CD4-positive, alpha-beta T cell treated with Interleukin-6 for 4 hours (primary cell): ENCODE results near the gene EEF1E1.

Source experiments
- DNase-seq: peaks from one replicate; pipeline ENCODE4 v3.0.0-alpha.2; 2020; ENCODE audit warnings: mixed read lengths

Gene EEF1E1

DNA sequence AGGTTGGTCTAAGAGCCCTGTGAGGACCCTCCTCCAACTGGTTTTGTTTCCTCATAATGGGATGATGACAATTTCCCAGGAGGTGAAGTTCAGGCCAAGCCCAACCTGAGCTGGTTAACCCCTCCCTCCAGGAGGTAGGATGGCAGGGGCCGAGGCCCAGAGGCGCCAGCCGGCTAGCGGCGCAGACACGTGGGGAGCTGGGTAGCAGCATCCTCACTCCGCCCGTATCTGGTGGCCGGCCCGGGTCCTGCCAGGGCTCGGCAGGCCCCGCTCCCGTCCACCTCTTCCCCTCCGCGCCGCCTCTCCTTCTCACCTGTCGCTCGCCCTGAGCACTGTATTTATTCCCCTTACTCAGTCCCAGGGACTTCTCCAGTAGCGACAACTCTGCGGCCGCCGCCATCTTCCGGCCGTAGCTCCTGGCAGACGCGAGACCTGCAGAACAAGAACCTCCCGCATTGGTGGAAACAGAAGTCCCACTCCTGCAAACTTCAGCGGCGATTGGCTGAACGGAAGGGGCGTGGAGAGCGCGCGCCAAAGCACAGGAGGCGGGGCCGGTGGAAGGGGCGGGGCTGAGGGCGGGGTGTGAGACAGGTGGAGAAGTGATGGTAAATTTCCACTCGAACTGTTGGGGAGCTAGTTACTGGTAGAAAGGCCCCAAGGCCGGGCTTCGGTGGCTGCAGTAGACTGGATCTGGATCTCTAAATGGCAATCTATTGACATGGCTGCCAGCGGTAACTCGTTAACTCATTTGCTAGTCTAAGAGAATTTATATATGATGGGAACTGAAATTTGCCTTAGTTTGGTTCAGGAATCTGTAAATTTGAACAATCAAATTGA lies at the start of gene EEF1E1:
EEF1E1 (minus strand) TSS at position 427 of the 837 bp plus-strand sequence; CDS start at position 400, 27 bp downstream.
- peak; percentile 97 for DNase-seq

DNA sequence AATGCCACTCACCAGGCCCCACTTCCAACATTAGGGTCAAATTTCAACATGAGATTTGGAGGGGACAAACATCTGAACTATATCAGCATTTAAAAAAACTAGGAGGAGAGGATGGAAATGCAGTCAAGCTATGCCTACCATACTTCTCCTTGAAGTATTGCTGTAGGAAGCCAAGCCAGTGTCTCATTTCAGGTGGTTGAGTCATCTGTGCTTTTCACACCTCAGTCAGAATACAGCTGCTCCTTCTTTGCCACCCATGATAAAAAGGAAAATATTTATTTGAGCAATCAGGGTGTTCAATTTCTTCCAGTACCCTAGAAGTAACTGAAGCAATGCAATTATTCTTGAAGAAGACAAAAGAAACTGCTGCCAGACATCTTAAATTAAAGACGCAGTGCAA lies 47.0 kb upstream of the EEF1E1 start:
- no peak for DNase-seq

DNA sequence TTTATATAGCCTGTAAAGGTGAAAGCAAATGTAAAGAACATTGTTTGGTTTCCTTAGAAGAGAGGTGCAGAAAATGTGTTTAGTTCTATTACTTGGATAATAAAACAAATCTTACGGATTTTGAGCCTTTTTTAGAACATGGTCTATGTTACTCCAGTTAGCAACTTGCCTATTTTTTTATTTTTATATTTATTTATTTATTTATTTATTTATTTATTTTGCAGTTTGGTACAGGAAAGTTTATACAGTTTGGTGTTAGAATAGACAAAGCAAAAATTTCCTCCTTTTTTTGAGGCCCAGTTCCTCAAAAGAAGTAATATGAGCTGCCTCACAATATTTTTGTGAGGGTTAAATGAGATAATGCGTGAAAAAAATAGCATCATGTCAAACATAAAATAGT lies 41.6 kb upstream of the EEF1E1 start:
- DNase-seq, result no peak

DNA sequence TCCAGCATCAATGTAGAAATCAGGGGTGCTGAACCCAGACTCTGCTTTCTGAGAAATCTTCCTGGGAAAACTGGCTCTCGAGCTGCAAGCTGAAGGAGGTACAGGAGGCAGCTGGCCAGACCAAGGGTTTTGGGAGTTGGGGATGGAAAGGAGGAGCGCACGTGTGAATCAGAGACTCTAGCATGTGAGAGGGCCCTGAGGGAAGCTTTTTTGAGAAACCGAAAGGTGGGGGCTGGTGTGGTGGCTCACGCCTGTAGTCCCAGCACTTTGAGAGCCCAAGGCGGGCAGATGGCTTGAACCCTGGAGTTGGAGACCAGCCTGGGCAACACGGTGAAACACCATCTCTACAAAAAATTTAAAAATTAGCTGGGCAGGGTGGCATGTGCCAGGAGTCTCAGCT lies 37.1 kb upstream of the EEF1E1 start:
- DNase-seq, result no peak

DNA sequence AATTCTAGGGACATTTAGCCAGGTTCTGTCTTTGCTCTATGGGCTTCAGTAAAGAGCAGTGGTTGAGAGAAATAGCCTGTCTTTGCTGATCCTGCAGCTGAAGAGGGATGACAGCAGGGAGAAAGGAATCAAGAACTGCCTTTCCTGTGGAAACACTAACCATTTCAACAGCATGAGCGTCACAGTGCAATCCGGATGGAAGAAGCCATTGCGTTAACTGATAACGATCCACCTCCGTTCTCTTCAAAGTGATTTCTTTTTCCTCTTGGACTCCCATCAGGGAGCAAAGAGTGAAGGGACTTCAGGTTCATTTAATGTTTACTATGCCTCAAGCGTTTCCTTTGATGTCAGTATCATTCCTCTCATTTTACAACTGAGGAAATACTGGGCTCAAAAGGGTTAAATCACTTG lies 35.2 kb upstream of the EEF1E1 start:
- no peak for DNase-seq

DNA sequence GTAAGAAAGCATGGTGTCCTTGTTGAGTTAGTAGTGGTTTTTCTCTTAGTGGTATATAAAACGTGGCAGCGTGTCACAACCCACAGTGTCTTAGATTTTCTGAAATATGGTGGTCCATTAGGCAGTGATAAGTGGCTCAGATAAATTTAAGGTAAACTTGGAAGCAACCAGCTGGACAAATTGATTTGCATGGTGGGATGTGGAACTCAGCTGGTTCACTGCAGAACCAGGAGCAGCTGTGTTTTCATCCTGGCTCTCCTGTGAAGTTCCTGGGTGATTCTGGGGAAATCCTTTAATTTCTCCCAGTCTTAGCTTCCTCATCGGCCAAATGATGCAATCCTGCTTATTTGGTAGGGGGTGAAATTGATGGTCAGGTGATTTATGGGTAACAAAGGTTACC lies 32.9 kb upstream of the EEF1E1 start:
- DNase-seq, result no peak

DNA sequence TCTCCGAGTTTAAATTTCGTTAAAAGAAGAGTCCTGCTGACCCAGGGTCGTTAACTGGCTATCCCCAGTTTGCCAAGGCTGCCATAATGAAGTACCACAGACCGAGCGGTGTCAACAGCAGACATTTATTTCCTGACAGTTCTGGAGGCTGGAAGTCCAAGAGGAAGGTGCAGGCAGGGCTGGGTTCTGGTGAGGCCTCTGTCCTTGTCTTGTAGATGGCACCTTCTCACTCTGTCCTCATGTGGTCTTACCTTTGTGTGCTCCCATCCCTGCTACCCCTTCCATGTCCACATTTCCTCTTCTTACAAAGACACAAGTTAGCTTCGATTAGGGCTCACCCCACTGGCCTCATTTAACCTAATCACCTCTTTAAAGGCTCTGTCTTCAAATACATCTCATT lies 29.8 kb upstream of the EEF1E1 start:
- DNase-seq, result no peak

DNA sequence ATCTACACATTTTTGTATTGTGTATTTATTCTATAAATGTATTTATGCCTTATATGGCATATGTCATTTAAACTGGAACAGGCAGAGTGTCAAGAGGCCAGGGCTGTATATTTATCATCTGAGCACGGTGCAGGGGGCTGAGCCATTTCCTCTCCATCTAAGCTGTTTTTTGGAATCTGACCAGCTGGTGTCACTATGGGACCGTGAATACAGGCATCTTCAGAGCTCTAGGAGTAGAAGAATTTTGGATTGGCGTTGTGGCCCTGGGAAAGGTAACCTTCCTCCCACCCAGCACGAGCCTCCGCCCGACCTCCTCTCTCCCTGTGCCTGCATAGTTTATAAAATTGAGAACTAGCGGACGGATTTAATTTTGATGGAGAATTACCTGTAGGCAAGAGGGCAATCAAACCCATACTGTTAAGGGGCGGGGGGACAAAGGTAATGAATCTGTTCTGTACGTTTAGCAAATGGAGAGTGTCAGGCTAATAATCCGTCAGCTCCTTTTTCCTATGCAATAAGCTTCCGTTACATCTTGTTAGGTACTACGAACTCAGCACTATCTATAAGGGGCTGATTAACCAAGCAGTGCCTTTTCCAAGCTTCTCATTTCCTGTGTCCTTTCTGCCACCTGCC lies 29.0 kb upstream of the EEF1E1 start:
- peak; percentile 34 for DNase-seq

DNA sequence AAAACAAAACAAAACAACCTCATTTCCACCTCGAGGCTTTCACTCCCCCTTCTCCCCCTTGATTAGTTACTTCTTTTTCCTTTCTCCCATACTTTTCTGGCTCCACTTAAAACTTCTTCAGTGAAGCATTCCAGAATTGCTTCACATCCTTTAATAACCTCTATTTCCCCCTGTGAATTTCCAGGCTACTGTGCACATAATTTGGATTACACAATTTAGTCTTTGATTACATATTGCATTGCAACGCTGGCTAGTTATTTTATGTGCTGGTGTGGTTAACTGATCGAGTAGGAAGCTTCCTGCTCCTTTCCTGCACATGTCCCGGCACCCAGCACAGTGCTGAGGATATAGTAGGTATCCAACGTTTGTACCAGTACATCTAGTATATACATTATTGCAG lies 28.1 kb upstream of the EEF1E1 start:
- no peak for DNase-seq

DNA sequence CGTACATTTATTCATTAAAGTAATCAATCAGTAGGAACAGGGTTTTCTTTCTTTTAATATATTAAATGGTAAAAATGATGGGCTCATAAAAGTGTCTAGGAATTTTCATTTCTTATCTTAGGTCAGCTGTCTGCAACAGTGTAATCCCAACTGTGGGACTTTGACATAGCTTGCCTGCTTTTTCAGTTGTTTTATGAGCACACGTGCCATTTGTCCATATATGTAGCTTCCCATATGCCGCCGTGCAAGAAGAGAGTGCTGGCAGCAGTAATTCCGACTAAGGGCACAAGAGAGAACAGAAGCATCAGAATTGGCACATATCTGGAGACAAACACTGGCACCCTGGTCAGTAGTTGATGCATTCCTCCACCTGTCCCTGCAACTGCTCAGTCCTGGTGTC lies 20.9 kb upstream of the EEF1E1 start:
- no peak for DNase-seq

DNA sequence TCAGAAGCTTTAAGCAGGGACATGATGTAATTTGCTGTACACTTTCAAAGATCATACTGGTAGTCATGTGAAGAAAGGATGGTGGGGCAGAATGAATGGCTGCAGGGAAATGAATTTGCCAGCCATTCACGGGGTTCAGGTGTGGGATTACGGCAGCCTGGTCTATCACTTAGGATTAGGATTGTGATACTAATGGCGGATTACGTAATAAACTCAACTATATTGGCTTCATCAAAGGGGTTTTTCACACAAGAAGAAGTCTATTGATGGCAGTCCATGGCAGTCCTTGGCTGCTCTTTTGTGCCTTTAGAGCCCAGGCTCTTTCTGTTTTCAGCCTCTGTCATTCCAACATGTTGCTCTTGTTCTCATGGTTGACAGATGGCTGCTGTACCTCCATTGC lies 12.6 kb upstream of the EEF1E1 start:
- no peak for DNase-seq

DNA sequence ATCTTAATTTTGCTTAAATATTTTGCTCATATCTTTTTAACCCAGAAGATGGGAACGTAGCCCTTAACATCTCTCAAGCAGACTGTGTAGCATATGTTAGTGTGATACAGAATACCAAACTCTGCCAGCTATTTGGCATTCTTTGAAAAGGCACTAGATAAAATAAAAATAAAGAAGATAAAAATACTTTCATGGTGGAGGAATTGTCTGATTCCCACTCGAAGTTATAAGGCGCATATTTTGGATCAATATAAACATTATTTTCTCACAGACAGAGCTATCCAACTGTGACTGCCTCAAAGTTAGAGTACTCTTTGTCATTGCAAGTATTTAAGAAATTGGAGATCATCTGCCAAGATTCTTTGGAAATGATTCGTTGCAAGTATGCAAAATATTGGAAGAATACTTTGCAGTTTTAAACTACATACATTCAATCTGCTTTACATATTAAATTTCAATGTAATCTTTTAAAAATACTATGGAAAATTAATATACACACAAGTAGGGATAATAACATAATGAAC lies 10.8 kb upstream of the EEF1E1 start:
- DNase-seq, result no peak

DNA sequence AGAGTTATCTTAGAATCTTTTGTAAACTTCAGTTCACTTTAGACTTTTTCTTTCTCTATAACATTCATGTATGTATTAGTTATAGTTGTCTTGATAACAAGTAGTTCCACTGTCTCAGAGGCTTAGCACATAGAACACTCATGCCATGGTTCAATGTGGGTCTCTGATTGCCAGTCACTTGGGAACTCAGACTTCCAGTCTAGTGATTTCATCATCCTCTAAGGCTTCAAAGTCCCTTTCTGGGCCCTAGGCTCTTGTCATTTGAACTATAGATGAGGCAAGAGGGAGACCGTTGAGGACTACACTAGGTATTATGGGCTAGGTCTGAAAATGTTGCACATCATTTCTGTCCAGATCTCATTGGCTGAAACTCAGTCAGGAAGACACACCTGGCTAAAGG lies 8.4 kb upstream of the EEF1E1 start:
- DNase-seq, result no peak

DNA sequence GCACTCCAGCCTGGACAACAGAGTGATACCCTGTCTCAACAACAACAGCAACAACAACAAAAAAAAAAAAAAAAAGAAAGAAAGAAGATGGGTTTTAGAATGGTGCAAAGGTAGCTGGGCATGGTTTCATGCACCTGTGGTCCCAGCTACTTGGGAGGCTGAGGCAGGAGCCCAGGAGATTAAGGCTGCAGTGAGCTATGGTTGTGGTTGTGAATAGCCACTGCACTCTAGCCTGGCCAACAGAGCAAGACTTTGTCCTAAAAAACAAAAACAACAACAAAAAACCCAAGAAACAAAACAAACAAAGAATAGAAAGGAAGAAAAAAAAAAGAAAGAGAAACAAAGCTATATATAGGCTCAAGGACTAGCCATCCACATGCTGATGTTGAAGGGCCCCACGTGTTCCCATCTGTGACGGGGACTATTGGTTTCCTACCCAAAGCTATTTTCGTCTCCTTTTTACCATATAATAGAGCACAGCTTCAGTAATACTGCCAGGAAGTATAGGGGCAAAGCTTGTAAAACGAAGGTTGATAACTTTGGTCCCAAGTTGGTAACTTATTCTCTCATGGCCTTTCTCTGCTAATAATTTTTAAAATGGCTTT lies 7.9 kb upstream of the EEF1E1 start:
- DNase-seq, result no peak

DNA sequence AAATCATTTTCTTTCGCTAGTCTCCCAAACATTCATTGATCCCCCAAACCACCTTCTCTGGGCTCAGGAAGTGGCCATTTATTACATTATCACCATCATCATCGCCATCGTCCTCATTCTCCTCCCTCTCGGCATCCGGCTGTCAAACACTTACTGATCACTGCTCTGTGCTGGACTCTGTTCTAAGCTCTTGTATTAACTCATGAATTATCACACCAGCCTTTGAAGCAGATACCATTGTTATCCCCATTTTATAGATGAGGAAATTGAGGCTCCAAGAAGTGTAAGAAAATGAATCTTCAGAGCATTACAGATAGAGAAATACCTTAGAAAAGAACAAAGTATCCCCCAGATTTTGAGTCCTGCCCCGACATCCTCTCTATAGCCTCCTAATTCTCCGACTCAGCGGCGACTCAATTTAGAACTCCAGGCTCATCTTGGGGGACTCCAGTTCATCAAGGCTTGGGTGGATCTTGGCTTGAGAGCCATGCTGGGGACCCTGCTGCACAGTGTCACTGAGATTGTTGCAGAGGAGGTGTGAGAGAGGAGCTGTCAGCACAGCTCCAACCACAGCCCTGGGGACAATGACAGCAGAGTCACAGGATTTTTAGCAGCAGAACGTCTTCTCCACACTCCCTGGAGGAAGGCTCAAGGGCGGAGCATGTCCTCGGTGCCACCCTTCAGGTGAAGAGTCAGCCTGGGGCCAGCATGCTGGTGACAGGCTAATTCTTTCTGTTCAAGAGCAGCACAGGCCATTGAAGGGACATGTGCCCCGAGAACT lies 6.6 kb upstream of the EEF1E1 start:
- no peak for DNase-seq

DNA sequence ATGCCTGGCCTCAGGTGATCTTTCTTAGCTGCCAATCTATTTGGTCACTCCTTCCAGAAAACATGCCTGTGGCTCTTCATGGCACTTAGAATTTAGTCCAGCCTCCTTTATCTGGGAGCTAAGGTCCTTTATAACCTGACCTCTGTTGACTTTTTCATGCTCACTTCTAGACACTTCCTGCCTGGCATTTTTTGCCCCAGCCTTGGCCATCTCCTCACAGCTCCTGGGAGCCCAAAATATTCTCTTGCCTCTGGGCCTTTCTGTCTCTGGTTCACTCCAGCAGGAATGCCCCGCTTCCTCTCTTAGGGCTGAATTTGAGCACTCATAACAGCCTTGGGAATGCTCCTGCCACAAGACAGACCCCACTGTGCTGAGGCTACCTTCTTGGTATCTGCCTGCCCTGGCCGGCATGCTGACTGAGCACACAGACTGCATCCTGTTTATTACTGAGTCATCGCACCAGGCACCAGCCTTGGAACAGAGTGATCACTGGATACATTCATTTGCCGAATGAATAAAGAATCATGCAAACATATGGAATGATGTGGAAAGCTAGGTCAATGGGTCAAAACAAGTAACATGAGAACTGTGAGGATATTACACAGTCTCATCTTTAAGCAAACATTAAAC lies 5.8 kb upstream of the EEF1E1 start:
- no peak for DNase-seq

DNA sequence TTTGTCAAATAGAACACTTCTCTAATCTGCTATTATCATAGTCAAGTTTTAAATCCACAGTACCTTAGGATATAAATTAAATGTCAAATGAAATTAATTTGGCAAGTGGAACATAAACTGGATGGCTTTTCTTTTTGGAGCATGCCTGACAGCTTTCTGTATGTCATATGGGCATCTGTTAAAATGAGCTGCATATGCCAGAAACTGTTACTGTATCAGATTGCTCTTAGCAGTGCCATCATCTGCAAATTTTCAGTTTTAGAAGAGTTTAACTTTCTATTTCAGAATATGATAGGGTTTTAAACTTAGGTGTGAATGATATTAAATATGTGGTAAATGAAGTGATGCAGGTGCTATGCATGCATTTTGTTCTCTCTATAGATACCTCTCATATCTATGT lies 3.4 kb upstream of the EEF1E1 start:
- DNase-seq, result no peak

DNA sequence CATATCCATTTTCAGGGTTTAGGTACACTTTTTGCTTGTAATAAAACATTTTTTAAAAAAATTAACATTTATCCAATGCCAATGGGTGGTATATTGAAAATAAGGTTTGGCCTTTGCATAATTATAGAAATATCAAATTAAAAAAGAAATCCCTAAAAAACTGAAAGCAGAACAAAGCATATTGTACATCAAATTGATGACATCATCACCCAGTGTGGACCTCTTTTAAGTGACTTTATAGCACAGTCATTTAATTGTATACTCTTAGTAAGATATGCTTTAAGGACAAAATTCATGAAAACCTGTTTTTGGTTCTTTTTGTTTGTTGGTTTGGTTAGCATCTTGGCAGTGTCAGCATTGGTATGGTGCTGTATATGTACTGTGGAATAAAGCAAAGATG lies 1.4 kb upstream of the EEF1E1 start:
- DNase-seq, result no peak

DNA sequence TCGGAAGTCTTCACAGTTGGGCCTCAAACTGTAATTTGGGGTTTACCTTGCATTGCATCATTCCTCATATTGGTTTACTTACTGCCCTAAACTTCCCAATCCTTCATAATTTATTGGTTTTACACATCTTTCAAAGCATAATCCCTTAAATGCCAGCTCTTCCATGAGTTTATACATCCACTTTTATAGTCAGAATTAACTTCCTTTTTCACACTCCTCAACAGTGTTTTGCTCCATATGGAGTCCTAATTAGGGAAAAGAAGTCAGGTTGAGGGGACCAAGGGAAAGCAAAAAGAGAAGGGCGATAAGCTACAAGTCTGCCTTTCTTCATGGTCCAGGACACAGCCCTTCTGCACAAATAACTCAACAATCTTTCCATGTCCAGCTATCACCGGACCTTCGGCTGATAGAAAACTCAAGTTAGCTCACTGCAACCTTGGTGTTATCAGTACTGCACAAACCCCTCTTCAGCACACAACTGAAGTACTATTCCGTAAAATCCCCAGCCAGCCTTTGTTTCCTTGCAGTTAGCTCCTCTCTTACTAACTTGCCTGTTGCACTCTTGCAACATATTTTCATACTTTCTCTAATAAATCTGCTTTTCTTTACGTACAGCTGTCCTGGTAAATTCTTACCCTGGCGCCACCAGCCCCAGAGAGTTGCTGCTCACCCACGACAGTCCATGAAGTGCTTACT lies 2.0 kb downstream of the EEF1E1 start:
- no peak for DNase-seq

DNA sequence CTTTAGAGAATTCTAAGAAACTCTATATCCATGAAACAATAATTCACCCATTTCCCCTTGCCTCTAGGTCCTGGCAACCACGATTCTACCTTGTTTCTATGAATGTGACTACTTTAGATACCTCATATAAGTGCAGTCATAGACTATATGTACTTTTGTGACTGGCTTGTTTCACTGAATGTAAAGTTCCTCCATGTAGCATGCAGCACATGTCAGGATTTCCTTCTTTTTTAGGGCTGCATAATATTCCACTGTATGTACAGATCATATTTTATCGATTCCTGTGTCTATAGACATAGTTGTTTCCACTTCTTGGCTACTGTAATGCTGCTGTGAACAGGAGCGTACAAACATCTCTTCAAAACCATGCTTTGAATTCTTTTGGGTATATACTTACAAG lies 11.7 kb downstream of the EEF1E1 start:
- no peak for DNase-seq

DNA sequence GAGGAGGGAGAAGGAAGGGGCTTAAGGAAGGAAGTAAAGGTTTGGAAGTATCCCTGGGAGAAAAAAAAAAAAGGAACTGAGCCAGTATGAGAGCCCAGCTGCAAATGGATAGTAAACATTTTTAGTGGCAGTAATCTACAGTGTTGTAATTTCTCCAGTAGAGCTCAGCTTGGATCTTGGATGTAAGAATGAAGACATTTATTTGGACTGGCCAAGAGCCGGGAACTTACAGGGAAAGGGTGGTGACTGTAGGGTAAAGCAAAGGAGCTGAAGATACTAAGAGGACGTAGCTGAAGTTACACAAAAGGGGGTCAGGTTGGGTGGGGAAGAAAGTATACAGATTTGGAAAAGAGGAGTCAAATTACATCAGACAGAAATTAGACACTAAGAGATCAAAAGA lies 13.5 kb downstream of the EEF1E1 start:
- no peak for DNase-seq
